ENCODE results near the gene THSD7A.

GRCh38 chr7:11747715-11748485 is 84.1 kb downstream of the THSD7A start:
- TF ChIP-seq CTCF (IDR thresholded peaks at IDR 0.05) = no peak
- TF ChIP-seq POLR2AphosphoS5 (IDR thresholded peaks at IDR 0.05) = no peak

Data from breast epithelium (tissue), 3 donors.